ENCODE measurements around the gene YY1. TPM values are rescaled to one million over a fixed set of nuclear protein-coding genes. Genes with fewer than 3 reads are reported as not detected.

YY1 gene
- total and polyA plus RNA-seq, 9 of the 15 experiments (the other 6 are each of a cell fraction or from before 2014, with no cell fraction given), result 20.8 to 74.2 (median 46.7) TPM

DNA sequence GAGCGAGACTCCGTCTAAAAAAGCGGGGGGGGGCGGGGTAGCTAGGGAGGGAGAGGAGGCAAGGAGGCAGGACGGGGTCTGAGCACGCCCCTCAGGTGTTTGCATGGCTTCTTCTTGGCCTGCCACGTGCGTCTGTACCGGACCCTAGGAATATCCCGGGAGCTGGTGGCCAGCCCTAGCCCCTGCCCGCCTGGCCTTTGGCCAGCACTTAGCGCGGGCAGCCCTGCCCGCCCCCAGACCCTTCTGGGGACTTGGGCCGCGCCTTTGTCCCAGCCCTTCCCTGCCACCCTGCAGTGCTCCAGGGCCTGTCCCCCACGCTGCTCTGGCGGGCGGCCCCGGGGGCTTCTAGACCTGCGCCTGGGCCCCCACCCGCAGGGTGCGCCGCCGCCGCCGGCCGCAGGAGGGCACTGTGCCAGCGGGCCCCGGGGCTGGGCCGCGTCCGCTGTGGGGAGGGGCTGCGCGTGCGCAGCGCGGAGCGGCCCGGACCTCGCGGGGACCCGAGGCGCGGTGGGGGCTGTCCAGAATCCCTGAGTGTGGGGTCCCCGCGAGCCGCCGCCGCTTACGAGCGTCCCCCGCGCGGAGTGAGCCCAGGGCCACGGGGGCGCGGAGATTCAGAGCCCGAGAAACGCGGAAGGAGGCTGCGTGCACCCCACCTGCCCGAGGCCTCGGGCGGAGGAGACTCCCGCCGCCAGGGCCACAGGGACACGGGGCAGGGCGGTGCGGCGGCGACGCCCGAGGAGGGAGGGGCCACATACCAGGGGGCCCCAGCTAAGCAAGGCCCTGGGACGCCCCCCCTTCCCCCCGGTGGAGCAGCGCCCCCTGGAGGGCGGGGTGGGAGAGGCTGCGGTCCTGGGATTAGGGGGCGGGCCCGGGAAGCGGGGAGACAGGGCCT, 46.3 kb downstream of the YY1 start (continued):
- TF ChIP-seq, protein P1, sequence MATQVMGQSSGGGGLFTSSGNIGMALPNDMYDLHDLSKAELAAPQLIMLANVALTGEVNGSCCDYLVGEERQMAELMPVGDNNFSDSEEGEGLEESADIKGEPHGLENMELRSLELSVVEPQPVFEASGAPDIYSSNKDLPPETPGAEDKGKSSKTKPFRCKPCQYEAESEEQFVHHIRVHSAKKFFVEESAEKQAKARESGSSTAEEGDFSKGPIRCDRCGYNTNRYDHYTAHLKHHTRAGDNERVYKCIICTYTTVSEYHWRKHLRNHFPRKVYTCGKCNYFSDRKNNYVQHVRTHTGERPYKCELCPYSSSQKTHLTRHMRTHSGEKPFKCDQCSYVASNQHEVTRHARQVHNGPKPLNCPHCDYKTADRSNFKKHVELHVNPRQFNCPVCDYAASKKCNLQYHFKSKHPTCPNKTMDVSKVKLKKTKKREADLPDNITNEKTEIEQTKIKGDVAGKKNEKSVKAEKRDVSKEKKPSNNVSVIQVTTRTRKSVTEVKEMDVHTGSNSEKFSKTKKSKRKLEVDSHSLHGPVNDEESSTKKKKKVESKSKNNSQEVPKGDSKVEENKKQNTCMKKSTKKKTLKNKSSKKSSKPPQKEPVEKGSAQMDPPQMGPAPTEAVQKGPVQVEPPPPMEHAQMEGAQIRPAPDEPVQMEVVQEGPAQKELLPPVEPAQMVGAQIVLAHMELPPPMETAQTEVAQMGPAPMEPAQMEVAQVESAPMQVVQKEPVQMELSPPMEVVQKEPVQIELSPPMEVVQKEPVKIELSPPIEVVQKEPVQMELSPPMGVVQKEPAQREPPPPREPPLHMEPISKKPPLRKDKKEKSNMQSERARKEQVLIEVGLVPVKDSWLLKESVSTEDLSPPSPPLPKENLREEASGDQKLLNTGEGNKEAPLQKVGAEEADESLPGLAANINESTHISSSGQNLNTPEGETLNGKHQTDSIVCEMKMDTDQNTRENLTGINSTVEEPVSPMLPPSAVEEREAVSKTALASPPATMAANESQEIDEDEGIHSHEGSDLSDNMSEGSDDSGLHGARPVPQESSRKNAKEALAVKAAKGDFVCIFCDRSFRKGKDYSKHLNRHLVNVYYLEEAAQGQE (IDR thresholded peaks at IDR 0.05; ENCODE audit: borderline replicate concordance), result 0 out of 2 replicates have a peak, but pooled peaks have one; percentile 7
- TF ChIP-seq, protein P1 (CRISPR knock-in tag; IDR thresholded peaks at IDR 0.05; ENCODE audit: low read depth), result no peak; the same call in 1 of the 2 replicates
- TF ChIP-seq, protein P2, sequence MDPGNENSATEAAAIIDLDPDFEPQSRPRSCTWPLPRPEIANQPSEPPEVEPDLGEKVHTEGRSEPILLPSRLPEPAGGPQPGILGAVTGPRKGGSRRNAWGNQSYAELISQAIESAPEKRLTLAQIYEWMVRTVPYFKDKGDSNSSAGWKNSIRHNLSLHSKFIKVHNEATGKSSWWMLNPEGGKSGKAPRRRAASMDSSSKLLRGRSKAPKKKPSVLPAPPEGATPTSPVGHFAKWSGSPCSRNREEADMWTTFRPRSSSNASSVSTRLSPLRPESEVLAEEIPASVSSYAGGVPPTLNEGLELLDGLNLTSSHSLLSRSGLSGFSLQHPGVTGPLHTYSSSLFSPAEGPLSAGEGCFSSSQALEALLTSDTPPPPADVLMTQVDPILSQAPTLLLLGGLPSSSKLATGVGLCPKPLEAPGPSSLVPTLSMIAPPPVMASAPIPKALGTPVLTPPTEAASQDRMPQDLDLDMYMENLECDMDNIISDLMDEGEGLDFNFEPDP (CRISPR knock-in tag; IDR thresholded peaks at IDR 0.05), result no peak
- TF ChIP-seq, protein P3, sequence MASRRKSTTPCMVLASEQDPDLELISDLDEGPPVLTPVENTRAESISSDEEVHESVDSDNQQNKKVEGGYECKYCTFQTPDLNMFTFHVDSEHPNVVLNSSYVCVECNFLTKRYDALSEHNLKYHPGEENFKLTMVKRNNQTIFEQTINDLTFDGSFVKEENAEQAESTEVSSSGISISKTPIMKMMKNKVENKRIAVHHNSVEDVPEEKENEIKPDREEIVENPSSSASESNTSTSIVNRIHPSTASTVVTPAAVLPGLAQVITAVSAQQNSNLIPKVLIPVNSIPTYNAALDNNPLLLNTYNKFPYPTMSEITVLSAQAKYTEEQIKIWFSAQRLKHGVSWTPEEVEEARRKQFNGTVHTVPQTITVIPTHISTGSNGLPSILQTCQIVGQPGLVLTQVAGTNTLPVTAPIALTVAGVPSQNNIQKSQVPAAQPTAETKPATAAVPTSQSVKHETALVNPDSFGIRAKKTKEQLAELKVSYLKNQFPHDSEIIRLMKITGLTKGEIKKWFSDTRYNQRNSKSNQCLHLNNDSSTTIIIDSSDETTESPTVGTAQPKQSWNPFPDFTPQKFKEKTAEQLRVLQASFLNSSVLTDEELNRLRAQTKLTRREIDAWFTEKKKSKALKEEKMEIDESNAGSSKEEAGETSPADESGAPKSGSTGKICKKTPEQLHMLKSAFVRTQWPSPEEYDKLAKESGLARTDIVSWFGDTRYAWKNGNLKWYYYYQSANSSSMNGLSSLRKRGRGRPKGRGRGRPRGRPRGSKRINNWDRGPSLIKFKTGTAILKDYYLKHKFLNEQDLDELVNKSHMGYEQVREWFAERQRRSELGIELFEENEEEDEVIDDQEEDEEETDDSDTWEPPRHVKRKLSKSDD (conservative IDR thresholded peaks at IDR 0.05; ENCODE audit: low read length), result no peak
- no peak for TF ChIP-seq TAF7 (tag; IDR thresholded peaks at IDR 0.05)
- peak; percentile 2; the same call in 1 of the 2 replicates for TF ChIP-seq CREM (IDR thresholded peaks at IDR 0.05; ENCODE audit: low read depth)
- peak; percentile 84 for TF ChIP-seq CXXC5 (CRISPR knock-in tag; IDR thresholded peaks at IDR 0.05)
- no peak for TF ChIP-seq RBM39 (optimal IDR thresholded peaks at IDR 0.05; ENCODE audit: low read depth, low read length)
- peak; percentile 62 for TF ChIP-seq CHD1 (IDR thresholded peaks at IDR 0.05; ENCODE audit: low read length)
- no peak for TF ChIP-seq RFX5 (IDR thresholded peaks at IDR 0.05; ENCODE audit: low read depth, low read length)
- TF ChIP-seq, protein P4, sequence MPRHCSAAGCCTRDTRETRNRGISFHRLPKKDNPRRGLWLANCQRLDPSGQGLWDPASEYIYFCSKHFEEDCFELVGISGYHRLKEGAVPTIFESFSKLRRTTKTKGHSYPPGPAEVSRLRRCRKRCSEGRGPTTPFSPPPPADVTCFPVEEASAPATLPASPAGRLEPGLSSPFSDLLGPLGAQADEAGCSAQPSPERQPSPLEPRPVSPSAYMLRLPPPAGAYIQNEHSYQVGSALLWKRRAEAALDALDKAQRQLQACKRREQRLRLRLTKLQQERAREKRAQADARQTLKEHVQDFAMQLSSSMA (CRISPR knock-in tag; IDR thresholded peaks at IDR 0.05), result no peak
- TF ChIP-seq KLF13 (tag; IDR thresholded peaks at IDR 0.05; ENCODE audit: borderline replicate concordance, low read depth), result peak; percentile 86
- peak in 1 of 3 experiments; percentile 8 for TF ChIP-seq YY1 (IDR thresholded peaks at IDR 0.05; ENCODE audit: borderline replicate concordance in 1 of 3, control insufficient read depth in 1 of 3, extremely low read depth in 1 of 3, insufficient read depth in 3 of 3, insufficient read length in 1 of 3, insufficient replicate concordance in 2 of 3, low read depth in 1 of 3, low read length in 2 of 3)
